OCI-LY3 (cell line): Measurements from ENCODE around the gene SLC4A4.

ENCODE experiments used
- EZH2phosphoT487 ChIP-seq: fragments of 200-600 bp; shearing (Covaris generic); IDR thresholded peaks from 2 replicates; pipeline ENCODE4 v1.6.1; 2018; ENCODE audit warnings: antibody characterized with exemption, mixed run types, low read depth
- TF ChIP-seq, protein P1 (sequence below): fragments of 200-600, 300-600 bp; sonication (generic); IDR thresholded peaks from 2 replicates; pipeline ENCODE4 v1.5.1; 2014; ENCODE audit warnings: antibody characterized with exemption, low read length, low read depth

DNA sequence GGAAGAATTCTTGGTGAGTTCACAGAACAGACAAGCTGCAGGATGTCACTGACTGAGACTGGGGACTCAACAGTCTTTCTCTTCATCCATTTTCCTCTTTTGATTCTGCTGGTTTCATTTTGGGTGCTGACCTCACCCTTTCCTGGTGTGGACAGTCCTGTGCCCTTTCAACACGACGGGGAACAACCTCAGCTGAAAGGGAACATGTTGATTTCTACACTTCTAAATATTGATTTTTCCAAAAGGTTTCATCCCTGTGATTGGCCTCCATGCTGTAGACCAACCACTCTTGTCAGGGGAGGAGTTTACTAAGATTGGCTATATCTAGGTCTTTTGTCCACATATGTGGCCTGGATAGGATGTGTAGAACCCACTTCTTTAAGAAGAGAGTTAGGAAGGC, 91.8 kb downstream of the SLC4A4 start:
- TF ChIP-seq, protein P1, sequence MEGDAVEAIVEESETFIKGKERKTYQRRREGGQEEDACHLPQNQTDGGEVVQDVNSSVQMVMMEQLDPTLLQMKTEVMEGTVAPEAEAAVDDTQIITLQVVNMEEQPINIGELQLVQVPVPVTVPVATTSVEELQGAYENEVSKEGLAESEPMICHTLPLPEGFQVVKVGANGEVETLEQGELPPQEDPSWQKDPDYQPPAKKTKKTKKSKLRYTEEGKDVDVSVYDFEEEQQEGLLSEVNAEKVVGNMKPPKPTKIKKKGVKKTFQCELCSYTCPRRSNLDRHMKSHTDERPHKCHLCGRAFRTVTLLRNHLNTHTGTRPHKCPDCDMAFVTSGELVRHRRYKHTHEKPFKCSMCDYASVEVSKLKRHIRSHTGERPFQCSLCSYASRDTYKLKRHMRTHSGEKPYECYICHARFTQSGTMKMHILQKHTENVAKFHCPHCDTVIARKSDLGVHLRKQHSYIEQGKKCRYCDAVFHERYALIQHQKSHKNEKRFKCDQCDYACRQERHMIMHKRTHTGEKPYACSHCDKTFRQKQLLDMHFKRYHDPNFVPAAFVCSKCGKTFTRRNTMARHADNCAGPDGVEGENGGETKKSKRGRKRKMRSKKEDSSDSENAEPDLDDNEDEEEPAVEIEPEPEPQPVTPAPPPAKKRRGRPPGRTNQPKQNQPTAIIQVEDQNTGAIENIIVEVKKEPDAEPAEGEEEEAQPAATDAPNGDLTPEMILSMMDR, result no peak
- no peak for TF ChIP-seq EZH2phosphoT487
